ENCODE measurements around the gene CCHCR1. TPM values are rescaled to one million over a fixed set of nuclear protein-coding genes. Genes with fewer than 3 reads are reported as not detected.

CCHCR1 gene
- polyA plus RNA-seq, 1 experiment = 10.4 TPM

DNA sequence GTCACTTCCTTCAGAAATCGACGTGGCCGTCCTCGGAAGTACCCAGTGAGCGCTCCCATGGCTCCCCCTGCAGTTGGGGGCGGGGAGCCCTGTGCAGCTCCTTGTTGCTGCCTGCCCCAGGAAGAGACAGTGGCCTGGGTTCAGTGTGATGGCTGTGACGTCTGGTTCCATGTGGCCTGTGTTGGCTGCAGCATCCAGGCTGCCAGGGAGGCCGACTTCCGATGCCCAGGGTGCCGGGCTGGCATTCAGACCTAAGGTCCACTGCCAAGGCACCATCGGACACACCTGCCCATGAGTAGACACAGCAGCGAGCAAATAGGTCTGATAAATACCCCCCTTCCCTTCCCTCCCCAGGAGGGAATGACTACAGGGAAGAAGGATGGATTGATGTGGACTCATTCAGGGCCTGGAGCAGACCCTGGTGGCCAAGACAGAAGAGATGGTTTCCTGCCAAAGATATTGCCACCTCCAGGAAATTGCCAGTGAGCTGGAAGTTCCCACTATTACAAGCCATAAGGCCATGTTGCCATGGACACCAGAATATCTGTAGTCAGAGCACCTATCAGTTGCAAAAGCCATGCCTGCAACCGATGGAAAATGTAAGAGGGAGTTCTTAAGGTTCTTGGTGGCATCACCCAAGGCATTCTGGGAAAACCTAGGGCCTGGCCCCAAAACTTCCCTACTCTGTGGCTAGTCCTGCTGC is 5.0 kb upstream of the CCHCR1 start:
- Histone ChIP-seq H3K27me3 (ENCODE audit: control insufficient read depth, insufficient read depth, low read length) (no peaks in the 10 kb centered on the region), H3K9me3 (ENCODE audit: control insufficient read depth, insufficient read depth, low read length) (no peaks in the 10 kb centered on the region), H3K4me3 (ENCODE audit: low read depth, low read length) (no peak overlapping the region), H3K27ac (ENCODE audit: low read depth, low read length) (no peak overlapping the region)
- no peak for DNase-seq (ENCODE audit: low read depth, low spot score)
- POLR2A ChIA-PET = no interaction called here
- TF ChIP-seq CTCF (IDR thresholded peaks at IDR 0.05; ENCODE audit: low read depth, low read length) = no peak
- CTCF ChIA-PET = no interaction called here

GRCh38 chr6:31161216-31162126 is 3.9 kb upstream of the CCHCR1 start:
- DNase-seq (ENCODE audit: low read depth, low spot score) = no peak
- no peaks in the 10 kb centered on the region for H3K9me3 ChIP-seq (ENCODE audit: control insufficient read depth, insufficient read depth, low read length)
- CTCF ChIA-PET = interaction anchor here (1.5 kb wide), 1 partner anchor 33 kb away, joined by 3 read pairs; no protein-coding TSS in a partner anchor
- POLR2A ChIA-PET = no interaction called here
- no peak for TF ChIP-seq CTCF (IDR thresholded peaks at IDR 0.05; ENCODE audit: low read depth, low read length)
- H3K27me3 ChIP-seq (ENCODE audit: control insufficient read depth, insufficient read depth, low read length) = no peaks in the 10 kb centered on the region
- H3K4me3 ChIP-seq (ENCODE audit: low read depth, low read length) = no peak overlapping the region
- H3K27ac ChIP-seq (ENCODE audit: low read depth, low read length) = no peak overlapping the region

DNA sequence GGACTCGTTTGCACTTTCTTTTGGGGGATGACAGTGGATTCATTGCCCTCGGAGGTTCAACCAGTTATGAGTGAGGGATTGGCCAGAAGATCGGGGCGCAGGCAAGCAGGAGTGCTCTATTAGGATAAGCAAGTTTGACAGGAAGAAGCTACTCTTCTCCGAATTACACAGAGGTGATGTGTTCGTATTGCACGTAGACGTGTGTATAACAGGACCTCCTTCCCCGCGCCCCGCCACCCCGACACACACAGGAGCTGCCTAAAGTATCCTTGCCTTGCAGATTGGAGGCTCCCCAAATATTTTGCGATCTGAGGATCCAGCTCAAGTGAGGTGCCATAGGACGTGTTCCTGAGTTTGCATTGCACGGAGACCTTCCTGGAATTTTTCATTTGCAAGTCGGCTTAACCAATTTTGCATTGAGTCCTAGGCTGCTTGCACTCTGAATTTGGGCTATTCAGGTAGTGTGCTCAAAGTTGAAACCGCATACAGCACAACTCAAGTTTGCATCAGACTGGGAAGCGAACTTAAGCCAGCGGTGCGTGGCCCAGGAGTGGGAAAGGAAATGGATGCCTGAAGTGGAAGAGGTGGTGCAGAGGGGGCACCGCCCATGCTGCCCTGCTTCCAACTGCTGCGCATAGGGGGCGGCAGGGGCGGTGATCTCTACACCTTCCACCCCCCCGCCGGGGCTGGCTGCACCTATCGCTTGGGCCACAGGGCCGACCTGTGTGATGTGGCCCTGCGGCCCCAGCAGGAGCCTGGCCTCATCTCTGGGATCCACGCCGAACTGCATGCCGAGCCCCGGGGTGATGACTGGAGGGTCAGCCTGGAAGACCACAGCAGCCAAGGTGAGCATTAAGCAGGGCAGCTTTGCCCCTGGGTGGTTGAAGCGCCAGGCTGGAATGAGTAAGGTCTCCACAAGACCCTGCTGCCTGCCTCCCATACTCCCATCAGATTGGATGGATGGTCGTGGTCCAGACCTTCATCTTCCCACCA is 1.6 kb upstream of the CCHCR1 start:
- Histone ChIP-seq H3K9me3 (ENCODE audit: control insufficient read depth, insufficient read depth, low read length) (no peaks in the 10 kb centered on the region), H3K4me3 (ENCODE audit: low read depth, low read length) (peak overlapping the region; percentile 81), H3K27me3 (ENCODE audit: control insufficient read depth, insufficient read depth, low read length) (no peaks in the 10 kb centered on the region), H3K27ac (ENCODE audit: low read depth, low read length) (peak overlapping the region; percentile 47)
- TF ChIP-seq CTCF (IDR thresholded peaks at IDR 0.05; ENCODE audit: low read depth, low read length) = no peak
- ChIA-PET POLR2A (interaction anchor here (0.6 to 1.5 kb wide), 4 partner anchors 20 to 533 kb away, joined by 3 to 4 read pairs (median 4); partner anchors contain the start of gene PSORS1C2), CTCF (interaction anchor here (1.0 to 3.2 kb wide), 7 partner anchors 21 to 207 kb away, joined by 3 to 12 read pairs (median 4); partner anchors contain the start of gene PSORS1C2)
- no peak for DNase-seq (ENCODE audit: low read depth, low spot score)

DNA sequence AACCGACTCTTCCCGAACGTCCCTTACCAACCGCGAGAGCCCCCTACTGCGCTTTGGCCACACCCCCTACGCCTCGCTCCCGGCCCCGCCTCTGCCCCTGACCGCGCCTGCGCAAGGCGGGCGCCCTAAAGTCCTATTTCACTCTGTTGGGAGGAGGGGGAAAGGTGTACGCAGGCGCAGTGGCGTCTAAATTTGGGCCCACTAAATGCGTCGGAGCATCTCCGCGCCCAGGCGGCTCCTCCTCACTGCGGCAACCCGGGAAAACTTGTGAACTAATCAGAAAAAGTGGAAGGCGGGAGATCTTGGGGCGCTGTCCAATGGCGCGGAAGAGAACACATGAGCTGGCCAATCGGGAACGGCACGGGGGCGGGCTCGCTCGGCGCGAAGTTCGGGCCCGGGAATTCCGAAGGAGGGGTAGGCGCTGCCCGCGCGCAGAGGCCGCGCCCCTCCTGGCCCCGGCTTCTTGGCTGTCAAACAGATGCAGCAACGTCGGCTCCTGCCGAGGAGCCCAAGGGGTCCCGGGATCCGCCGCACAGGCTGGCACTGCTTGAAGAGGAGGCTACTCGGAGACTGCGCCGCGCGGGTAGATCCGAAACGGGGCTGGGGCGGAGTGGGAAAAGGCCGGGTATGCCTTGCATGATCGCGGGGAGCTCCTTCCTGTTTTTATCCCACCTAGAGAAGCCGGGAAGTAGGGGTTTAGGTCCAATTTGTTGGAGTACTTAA is 699 bp upstream of the CCHCR1 start, which contains the start of gene TCF19:
Gene TCF19 (plus strand): TSS at position 450 of the 723 bp plus-strand sequence. CDS start 881 bp downstream, outside the sequence.
- DNase-seq (ENCODE audit: low read depth, low spot score) = peak; percentile 98
- Histone ChIP-seq H3K27me3 (ENCODE audit: control insufficient read depth, insufficient read depth, low read length) (no peaks in the 10 kb centered on the region), H3K4me3 (ENCODE audit: low read depth, low read length) (peak within 1 kb of the TSS; percentile 82), H3K27ac (ENCODE audit: low read depth, low read length) (peak within 1 kb of the TSS; percentile 47), H3K9me3 (ENCODE audit: control insufficient read depth, insufficient read depth, low read length) (no peaks in the 10 kb centered on the region)
- POLR2A ChIA-PET = interaction anchor here (0.6 to 1.5 kb wide), 4 partner anchors 19 to 532 kb away, joined by 3 to 4 read pairs (median 4); partner anchors contain the start of gene PSORS1C2
- CTCF ChIA-PET = interaction anchor here (1.0 to 3.2 kb wide), 7 partner anchors 20 to 208 kb away, joined by 3 to 12 read pairs (median 4); partner anchors contain the start of gene PSORS1C2
- TF ChIP-seq CTCF (IDR thresholded peaks at IDR 0.05; ENCODE audit: low read depth, low read length) = no peak

Data from AG04450 (cell line).